K562 (cell line): ENCODE measurements around the gene ALDH5A1. TPM values are rescaled to one million over a fixed set of nuclear protein-coding genes. Genes with fewer than 3 reads are reported as not detected.

Source experiments
- ATAC-seq: fragments of 200-7000 bp; cut with Tn5 transposase; 3 replicates; pipeline ENCODE4 v1.9.1; 2020; ENCODE audit warnings: moderate library complexity
- BruUV-seq: library from RNA; stranded (reverse); fragments of 400-500 nt; replicated peaks from 2 replicates; lab custom pipeline; 2021; lab: Mats Ljungman, UMichigan
- CTCF ChIA-PET: fragments of 300-600 bp; formaldehyde crosslinking; extraction: SDS; loops from one replicate; lab custom pipeline; 2021; ENCODE audit warnings: low intra/inter-chr PET ratio; lab: Yijun Ruan, JAX
- POLR2A ChIA-PET: fragments of 300-600, 350-650 bp; sonication (Branson Sonifier 250); formaldehyde crosslinking; extraction: SDS; loops from one replicate; lab custom pipeline; 2021; ENCODE audit warnings: antibody characterized with exemption, inconsistent platforms; lab: Yijun Ruan, JAX
- DNase-seq, 4 experiments: peaks; one replicate each; pipeline versions ENCODE4 v3.0.0 to v3.0.0-alpha.2; 2011 to 2018; ENCODE audit warnings: low spot score in 3 of 4, mixed read lengths in 3 of 4; ENCODE audit errors: extremely low read depth in 1 of 4
- FAIRE-seq: peaks from 2 replicates; lab custom pipeline; 2011; peaks lifted over from hg19 to GRCh38; lab: Jason Lieb, UNC
- H2AFZ ChIP-seq: 2 replicates; pipeline ENCODE4 v1.6.0; 2011; ENCODE audit warnings: low read depth, low read length, control low read depth, inconsistent platforms
- H3K27ac ChIP-seq: fragments of 200-600 bp; 3 replicates; pipeline ENCODE4 v1.8.0; 2011; ENCODE audit warnings: low read depth, mild to moderate bottlenecking, control low read depth, inconsistent platforms, low read length, moderate library complexity, mixed read lengths; ENCODE audit errors: extremely low read depth
- H3K27me3 ChIP-seq, 2 experiments: fragments of 300-600 bp in 1 of 2; 2 replicates in 1 of 2; 3 replicates in 1 of 2; pipeline versions ENCODE4 v1.6.0 to v1.8.0; 2011; ENCODE audit warnings: inconsistent platforms in 2 of 2, low read length in 2 of 2, mild to moderate bottlenecking in 1 of 2, mixed read lengths in 1 of 2, moderate library complexity in 1 of 2; ENCODE audit not compliant: control insufficient read depth in 2 of 2, insufficient read depth in 2 of 2
- H3K36me3 ChIP-seq: fragments of 300-600 bp; 3 replicates; pipeline ENCODE4 v1.8.0; 2011; ENCODE audit warnings: mild to moderate bottlenecking, low read length, inconsistent platforms; ENCODE audit not compliant: control insufficient read depth, insufficient read depth
- H3K4me1 ChIP-seq, 2 experiments: fragments of 200-600 bp in 1 of 2; replicated peaks in 1 of 2; 2 replicates in 1 of 2; 3 replicates in 1 of 2; pipeline versions ENCODE4 v1.5.1 to v1.8.0; 2011; ENCODE audit warnings: inconsistent platforms in 2 of 2, low read length in 2 of 2, mild to moderate bottlenecking in 1 of 2, mixed read lengths in 1 of 2, moderate library complexity in 1 of 2; ENCODE audit not compliant: control insufficient read depth in 2 of 2, insufficient read depth in 2 of 2
- H3K4me2 ChIP-seq: 2 replicates; pipeline ENCODE4 v1.6.1; 2011; ENCODE audit warnings: low read length, control low read depth, inconsistent platforms, mixed read lengths; ENCODE audit not compliant: insufficient read depth
- H3K4me3 ChIP-seq: fragments of 200-600 bp; sonication (generic), shearing (Covaris generic); 2 replicates; pipeline ENCODE4 v1.5.1; 2016; ENCODE audit warnings: control low read depth, inconsistent platforms
- H3K79me2 ChIP-seq: fragments of 200-600 bp; 3 replicates; pipeline ENCODE4 v1.8.0; 2011; ENCODE audit warnings: low read length, inconsistent platforms; ENCODE audit not compliant: control insufficient read depth, insufficient read depth
- H3K9ac ChIP-seq, 2 experiments: 2 replicates each; pipeline versions ENCODE4 v1.6.0 to v1.6.1; 2011; ENCODE audit warnings: low read depth in 2 of 2, low read length in 2 of 2, control low read depth in 1 of 2, inconsistent platforms in 1 of 2, mild to moderate bottlenecking in 1 of 2, mixed read lengths in 1 of 2; ENCODE audit not compliant: insufficient read depth in 1 of 2
- H3K9me1 ChIP-seq: one replicate; pipeline ENCODE4 v1.6.0; 2011; ENCODE audit warnings: inconsistent platforms, mild to moderate bottlenecking, low read length, moderate library complexity; ENCODE audit not compliant: control insufficient read depth, insufficient read depth
- H3K9me3 ChIP-seq: replicated peaks from 2 replicates; pipeline ENCODE4 v1.5.1; 2011; ENCODE audit warnings: low read depth, low read length, inconsistent platforms; ENCODE audit not compliant: control insufficient read depth, insufficient read depth
- H4K20me1 ChIP-seq: replicated peaks from 2 replicates; pipeline ENCODE4 v1.6.1; 2011; ENCODE audit warnings: low read length, inconsistent platforms, mixed read lengths; ENCODE audit not compliant: control insufficient read depth, insufficient read depth
- DACH1 ChIP-seq: fragments of 450-650 bp; IDR thresholded peaks from 2 replicates; pipeline ENCODE4 v1.6.1; 2018; ENCODE audit not compliant: partially characterized antibody
- MGA ChIP-seq: fragments of 450-650 bp; IDR thresholded peaks from 2 replicates; pipeline ENCODE4 v1.6.1; 2016; ENCODE audit warnings: mild to moderate bottlenecking, moderate library complexity
- WGBS: fragments of 100-300 bp; shearing (Covaris generic); methylation state at CpG from one replicate; pipeline ENCODE4 v1.1.6; 2016; ENCODE audit warnings: low coverage, mixed read lengths; ENCODE audit not compliant: insufficient coverage; ENCODE audit errors: missing lambda C conversion rate; 5-methylcytosine and 5-hydroxymethylcytosine counted together
- in situ Hi-C: fragments of 300-500 bp; cut with MboI; formaldehyde crosslinking; loops from 4 replicates; pipeline ENCODE4 v1.15.0; 2018; ENCODE audit warnings: inconsistent platforms, mixed read lengths
- intact Hi-C: fragments of 100-400 bp; cut with micrococcal nuclease; formaldehyde crosslinking; loops from 2 replicates; pipeline ENCODE4 v1.14.2; 2022
- polyA plus RNA-seq, 8 experiments: library from polyadenylated mRNA; depleted of rRNA in 4 of 8; stranded (reverse) in 5 of 8; unstranded in 3 of 8; fragments of >200 nt; fragmentation: Nextera tagmentation in 2 of 8; fragmentation: Illumina TruSeq in 1 of 8; extraction: Ambion mirVana in 2 of 8; extraction: Trizol in 1 of 8; gene quantifications; 2 replicates each; pipeline versions ENCODE4 v1.2.1 to v1.2.3, GENCODE V29; 2011 to 2014; ENCODE audit warnings: inconsistent platforms in 1 of 8, missing spikeins in 1 of 8
- total RNA-seq, 7 experiments: library from RNA; depleted of rRNA in 6 of 7; stranded (reverse); fragments of >200 nt in 6 of 7; fragmentation: Illumina TruSeq in 2 of 7; extraction: Trizol in 2 of 7; gene quantifications; 2 replicates each; pipeline versions ENCODE4 v1.2.1 to v1.2.3, GENCODE V29; 2011 to 2021; ENCODE audit warnings: low replicate concordance in 1 of 7

Gene ALDH5A1
- total and polyA plus RNA-seq, 9 of the 15 experiments (the other 6 are each of a cell fraction or from before 2014, with no cell fraction given) = 2.2 to 19.7 (median 9.5) TPM

- Histone ChIP-seq H2AFZ (peak overlapping the region; percentile 45), H3K4me1 (no peaks in the 10 kb centered on the region), H4K20me1 (no peaks in the 10 kb centered on the region), H3K9me1 (no peaks in the 10 kb centered on the region), H3K27ac (no peak overlapping the region), H3K36me3 (no peaks in the 10 kb centered on the region), H3K4me2 (no peak overlapping the region), H3K79me2 (no peaks in the 10 kb centered on the region), H3K4me3 (no peak overlapping the region), H3K27me3 (no peaks in the 10 kb centered on the region), H3K9ac (no peak overlapping the region), H3K9me3 (0 out of 2 replicates have a peak, but pooled peaks cover 2% of the 10 kb centered on the region)
- CTCF ChIA-PET = no interaction called here
- ATAC-seq = peak; percentile 69
- WGBS = 19% methylated on average over 9 of the region's 9 CpGs
- POLR2A ChIA-PET = interaction anchor here (2.1 kb wide), 1 partner anchor 15 kb away, joined by 6 read pairs; the partner anchor contains the start of gene ALDH5A1
- intact Hi-C loops = no loop called here
- TF ChIP-seq MGA (peak; percentile 39; the same call in 1 of the 2 replicates), DACH1 (no peak)
- in situ Hi-C loops = no loop called here
- no peak for DNase-seq
- no TSS peak for BruUV-seq
- FAIRE-seq = no peak
Observed at GRCh38 chr6:24480705-24481104, 14.1 kb upstream of the ALDH5A1 start.
